Gastroesophageal sphincter (tissue), 3 donors: Measurements from ENCODE around the gene ABCG5.

Experiments
- POLR2AphosphoS5 ChIP-seq: sonication (generic); formaldehyde crosslinking; IDR thresholded peaks from one replicate; pipeline ENCODE4 v1.6.1; 2017; ENCODE audit warnings: antibody characterized with exemption
- TF ChIP-seq, protein P1 (sequence below), 4 experiments: fragments of 200-600 bp in 2 of 4; fragments of 450-650 bp in 2 of 4; sonication (generic) in 1 of 4; IDR thresholded peaks; one replicate each; pipeline ENCODE4 v1.5.1; 2017 to 2019; ENCODE audit warnings: antibody characterized with exemption in 4 of 4, mild to moderate bottlenecking in 2 of 4, moderate library complexity in 2 of 4

DNA sequence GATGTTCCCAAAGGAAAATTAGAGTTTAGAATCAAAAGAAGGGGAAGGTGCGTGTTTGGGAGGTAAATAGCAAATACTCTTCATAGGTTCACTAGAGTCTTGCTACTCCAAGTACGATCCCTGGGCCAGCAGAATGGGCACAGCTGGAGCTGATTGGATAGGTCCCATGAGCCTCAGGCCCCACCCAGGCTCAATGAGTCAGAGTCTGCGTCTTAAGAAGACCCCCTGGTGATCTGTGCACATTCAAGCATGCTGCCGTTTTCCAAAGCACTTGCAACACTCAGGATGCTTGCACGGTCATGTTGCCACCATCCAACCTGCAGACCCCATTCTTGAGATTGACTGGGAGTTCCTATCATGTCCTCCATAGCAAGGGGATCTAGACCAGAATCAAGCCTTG lies 40.6 kb upstream of the ABCG5 start:
- TF ChIP-seq, protein P1, sequence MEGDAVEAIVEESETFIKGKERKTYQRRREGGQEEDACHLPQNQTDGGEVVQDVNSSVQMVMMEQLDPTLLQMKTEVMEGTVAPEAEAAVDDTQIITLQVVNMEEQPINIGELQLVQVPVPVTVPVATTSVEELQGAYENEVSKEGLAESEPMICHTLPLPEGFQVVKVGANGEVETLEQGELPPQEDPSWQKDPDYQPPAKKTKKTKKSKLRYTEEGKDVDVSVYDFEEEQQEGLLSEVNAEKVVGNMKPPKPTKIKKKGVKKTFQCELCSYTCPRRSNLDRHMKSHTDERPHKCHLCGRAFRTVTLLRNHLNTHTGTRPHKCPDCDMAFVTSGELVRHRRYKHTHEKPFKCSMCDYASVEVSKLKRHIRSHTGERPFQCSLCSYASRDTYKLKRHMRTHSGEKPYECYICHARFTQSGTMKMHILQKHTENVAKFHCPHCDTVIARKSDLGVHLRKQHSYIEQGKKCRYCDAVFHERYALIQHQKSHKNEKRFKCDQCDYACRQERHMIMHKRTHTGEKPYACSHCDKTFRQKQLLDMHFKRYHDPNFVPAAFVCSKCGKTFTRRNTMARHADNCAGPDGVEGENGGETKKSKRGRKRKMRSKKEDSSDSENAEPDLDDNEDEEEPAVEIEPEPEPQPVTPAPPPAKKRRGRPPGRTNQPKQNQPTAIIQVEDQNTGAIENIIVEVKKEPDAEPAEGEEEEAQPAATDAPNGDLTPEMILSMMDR (IDR thresholded peaks at IDR 0.05): no peak
- no peak for TF ChIP-seq POLR2AphosphoS5
